Fibroblast of skin of left biceps (primary cell): ENCODE measurements around the gene UNC13C.
"Not testable (repeated sequence)": the region's sequence is repeated elsewhere in the genome, so short reads cannot be mapped to it uniquely, and the experiment has no call there.

Experiments used
- DNase-seq, 2 experiments: peaks; one replicate each; pipeline ENCODE4 v3.0.0-alpha.2; 2013; ENCODE audit warnings: low read depth in 2 of 2

The UNC13C gene

DNA sequence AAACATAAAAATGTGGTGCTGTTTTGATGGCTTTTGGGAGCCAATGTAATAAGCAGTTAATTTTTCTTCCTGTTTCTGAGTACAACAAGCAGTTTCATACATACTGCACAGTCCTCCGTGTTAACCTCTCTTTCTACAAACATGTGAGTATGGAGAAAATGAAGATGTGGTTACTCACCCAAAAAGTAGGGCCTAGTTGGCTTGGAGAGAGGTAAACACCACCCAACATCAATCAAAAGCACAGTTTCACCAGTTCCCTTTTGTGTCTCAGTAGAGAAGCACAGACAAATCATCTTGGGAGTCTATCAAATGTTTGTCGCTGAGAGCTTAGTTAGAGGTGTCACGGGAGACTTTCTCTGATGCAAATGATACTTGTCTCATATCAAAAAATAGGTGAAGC, 320.2 kb downstream of the UNC13C start:
- no peak for DNase-seq

DNA sequence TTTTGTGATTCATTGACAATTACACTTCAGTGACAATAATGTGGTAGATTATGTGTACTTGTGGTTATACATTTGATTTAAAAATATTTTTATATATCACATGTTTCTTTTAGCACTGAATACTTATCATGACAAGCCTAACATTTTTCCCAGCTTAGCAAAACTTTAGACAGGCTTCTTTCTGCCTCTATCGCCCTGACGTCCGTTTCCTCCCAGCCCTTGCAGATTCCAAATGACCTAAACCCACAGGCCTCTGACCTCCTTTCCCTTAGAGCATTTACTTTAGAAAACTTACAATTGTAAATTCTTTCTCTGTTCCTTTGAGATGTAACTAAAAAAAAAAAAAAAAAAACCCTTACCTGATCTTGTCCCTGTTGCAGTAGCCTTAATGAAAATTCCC, 326.1 kb downstream of the UNC13C start:
- DNase-seq = no peak

DNA sequence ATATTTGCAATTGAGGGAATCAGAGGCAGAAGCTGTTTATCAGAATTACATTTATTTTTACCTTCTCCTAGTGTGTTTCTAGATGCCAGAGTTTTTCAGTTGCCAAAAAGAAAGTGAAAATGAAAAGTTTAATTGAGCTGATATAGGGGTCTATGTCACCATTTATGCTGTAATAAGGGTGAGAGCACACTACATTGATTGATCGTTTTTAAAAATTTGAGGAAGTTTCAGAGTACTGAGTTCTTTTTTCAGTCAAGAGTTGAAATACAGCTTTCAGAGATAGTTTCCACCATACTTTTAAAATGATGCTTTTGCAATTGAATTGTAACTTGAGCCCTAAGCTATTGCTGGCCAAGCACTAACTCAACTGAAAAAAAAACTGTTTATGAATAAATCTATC, 326.9 kb downstream of the UNC13C start:
- no peak for DNase-seq

DNA sequence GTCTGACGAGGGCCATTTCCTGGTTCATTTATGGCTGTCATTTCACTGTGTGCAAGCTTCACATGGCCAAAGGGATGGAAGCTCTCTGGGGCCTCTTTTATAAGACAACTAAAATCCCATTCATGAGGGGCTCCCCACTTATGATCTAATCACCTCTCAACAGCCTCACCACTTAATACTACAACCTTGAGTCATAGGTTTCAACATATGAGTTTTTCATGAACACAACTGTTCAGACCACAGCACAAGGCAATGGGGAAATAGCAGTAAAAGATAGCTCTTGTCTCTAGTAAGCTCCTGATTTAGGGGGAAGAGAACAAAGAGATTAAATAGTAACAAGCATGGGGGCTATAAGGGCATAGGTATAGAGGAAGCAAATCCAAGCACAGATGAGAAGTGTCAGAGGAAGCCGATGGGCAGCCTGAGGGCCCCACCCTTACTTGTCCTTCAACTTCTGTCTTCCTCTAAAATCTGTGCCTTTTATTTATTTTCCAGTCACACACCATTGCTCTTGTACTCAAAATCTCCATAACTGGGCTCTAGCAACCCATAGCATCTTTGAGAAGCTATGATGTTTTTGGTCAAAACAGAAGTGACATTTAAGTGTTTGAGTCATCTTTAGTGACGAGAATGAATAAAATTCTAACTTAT, 329.1 kb downstream of the UNC13C start:
- DNase-seq = no peak

DNA sequence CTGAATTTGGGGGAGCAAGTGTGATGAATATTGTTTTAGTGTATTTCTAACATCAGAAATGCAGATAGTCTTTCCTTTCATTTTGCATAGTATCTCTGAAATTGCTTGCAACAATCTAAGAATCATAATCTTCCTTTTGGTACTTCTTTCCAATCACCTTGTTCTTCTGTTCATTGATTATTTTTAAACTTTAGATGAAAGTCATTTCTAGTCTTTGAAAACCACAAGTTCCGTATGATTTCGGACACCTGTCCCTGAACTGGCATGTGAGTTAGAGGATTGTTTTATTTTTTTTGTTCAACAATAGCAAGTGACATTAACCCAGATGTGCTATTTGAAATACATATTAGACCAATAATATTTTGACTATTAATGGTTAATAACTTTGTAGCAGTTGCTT, 329.7 kb downstream of the UNC13C start:
- DNase-seq = no peak

DNA sequence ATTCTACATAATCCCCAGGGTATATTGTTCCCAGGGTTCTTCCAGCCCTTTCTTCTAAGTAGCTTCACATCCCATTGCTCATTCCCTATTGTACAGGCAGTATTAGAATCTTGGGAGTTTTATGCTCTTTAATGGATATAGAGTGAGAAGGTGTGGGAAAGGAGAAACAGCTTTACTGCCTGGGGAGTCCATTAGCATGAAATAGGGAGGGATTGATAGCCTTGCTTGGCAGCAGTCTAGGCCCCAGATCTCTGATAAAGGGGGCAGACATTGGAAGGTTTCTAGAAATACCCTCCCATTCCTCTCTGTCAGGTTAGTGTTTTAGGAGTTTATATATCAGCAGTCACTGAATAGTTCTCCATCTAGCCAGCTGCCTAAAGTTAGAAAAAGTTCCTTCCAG, 334.3 kb downstream of the UNC13C start:
- DNase-seq = no peak

DNA sequence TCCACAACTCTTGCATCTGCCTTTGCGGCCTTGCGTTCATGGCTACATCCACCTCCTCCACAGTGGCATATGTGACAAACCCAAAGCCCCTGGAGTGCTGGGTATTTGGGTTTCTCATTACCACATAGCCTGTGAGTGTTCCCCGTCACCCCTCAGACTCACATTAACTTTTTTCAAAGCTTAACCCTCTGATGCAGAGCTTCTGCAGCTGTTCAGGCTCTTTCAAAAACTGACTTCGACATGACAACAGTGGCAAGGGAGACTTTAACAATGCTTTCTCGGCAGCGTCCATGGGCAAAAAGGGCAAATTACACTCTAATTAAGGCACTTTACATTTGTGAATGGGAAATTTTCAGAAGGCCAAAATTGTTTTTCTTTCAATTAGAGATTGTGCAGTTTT, 343.2 kb downstream of the UNC13C start:
- DNase-seq = no peak

DNA sequence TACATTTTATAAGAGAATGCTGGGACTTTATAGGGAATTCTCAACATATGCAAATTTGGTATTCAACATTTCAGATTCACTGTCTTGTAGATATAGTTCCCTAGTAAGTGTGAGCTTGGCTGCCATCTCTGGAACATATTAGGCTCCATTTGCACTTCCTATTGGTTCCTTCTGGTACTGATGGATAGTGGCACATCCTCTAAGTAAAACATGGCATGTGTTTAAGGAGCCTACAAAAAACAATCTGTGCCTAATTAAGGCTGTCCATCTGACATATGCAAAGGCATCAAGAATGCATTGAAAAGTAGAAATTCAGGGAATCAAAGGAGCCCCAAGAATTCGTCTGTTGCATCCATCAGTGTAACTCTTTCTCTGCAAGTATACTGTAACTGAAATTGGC, 344.1 kb downstream of the UNC13C start:
- DNase-seq = no peak

DNA sequence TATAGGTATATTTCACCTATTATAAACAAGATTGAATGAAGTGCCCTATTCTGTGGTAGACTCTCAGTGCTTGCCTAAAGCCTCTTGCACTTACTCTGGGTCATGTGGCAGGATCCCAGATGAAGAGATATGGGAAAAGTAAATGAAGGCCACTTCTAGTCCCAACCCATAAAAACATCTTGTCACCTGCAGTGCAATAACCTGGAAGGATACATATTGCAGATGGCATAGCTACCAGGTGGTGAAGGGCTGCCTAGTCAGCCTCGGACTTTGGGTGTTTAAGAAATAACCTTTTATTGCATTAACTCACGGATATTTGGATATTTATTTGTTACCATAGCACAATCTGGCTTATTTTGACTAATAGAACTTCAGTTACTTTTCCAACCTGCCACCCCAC, 367.1 kb downstream of the UNC13C start:
- no peak for DNase-seq

DNA sequence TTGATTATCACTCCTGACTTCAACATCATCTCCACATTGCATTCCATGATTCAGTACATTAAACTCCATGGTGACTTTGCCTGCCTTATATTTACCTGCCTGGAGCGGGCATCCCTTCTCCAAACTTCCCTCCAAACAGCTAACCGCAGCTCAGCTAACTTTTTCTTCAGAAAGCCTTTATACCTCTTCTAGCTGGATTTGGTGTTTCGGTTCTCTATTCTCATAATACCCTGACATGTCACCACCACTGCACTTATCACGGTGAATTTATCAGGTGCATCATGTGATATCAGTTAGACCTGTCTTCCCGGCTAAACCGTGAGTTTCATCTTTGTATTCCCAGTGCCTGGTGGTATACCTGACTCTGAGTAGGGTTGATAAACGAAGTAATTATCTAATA, 367.6 kb downstream of the UNC13C start:
- no peak for DNase-seq

DNA sequence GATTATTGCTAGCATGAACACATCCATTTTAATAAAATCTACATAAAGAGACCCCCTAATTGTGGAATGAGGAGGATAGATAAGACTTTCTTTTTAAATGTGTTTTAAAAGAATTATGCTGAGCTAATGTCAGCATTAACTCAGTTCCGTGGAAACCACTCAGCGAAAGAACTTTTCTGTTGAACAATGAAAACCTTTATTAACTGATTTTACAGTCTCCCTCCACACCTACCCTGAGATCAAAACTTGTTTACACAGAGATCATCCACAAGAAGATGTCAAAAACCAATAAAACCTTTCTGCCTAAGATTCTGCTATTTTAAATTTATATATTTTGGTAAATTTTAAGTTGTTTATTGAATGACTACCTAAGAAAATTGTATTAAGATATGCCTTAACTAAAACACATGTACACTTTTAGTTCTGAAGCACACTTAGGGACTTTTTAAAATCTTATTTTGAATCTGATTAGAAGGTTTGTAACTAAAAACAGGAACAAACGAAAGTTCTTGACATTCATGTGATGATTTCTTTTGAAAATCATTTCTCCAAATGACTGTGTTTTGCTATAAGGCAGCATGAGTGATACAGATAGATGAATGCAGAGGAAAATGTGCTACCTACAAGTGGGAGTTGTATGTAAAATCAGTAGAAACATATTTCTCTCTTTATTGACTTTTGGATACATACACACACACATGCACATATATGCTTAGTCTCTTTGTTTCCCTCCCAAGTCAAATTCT, 369.0 kb downstream of the UNC13C start:
- no peak for DNase-seq

DNA sequence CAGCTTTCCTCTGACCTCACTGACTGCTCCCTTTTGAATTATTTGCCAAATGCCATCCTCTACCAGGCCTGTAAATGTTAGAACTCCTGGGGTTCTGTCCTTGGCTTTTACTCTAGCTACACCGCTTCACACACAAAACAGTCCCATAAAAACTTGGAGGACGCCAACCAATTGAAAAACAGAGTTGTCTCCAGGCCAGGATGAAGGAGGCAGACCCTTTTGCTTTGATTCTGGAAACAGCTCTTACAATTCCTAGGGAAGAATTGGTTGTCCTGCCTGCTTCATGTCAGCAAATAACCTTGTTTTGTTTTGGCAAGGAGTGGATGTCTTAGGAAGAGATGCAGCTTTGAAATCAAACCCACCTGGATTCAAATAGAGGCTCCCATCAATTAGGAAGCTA, 375.5 kb downstream of the UNC13C start:
- no peak for DNase-seq

DNA sequence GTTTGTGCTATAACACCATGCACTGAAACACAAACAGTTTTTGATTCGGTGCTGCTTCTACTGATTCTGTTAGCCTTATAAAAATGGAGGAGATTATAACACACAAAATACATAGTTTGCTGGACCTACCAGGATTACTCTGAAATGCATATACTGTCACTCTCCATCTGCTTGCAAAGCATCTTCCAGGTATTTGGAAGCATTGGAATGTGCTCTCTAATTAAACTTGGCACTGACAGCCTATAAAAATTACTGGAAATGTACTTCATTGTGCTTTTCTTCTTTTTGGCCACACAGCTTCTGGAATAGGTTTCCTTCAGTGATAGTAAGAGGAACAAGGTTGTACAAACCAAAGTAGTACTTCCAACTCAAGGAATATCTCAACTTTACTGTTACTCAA, 376.1 kb downstream of the UNC13C start:
- no peak for DNase-seq

DNA sequence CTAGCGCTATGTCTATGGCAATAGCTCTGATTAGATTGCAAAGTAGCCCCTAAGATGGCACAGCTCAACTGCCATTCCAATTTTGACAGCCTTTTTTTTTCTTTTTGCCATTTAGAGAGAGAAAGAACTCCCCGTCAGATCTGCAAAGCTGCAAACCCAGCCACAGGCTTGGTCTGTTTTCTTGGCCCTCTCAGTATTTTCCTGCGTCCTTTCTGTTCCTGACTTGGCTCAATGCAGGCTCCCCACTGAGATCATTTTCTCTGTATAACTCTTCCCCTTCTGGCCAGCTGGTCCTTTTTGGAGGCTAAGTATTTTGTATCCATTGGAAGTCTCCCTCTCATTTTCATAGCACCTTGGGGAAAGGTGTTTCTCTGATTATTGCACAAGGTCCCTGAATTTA, 386.7 kb downstream of the UNC13C start:
- no peak for DNase-seq

DNA sequence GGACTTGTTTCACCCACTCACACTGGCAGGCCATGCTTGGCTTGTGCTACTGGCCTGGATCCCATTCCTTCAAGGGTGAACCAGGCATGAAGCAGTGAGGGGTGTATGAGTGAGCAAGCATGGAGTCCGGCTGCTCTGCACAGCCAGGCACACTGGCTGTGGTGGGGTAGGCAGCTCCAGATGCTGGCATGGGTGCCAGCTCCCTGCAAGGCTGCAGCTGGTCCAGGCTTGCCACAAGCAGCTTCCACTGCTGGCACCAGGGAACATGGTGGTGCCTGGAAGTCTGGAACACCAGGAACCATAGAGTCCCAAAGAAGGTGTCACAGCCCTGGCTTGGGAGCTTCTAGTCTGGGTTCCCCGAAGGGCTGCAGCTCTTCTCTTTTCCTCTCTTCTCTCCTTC, 395.1 kb downstream of the UNC13C start:
- no peak for DNase-seq

DNA sequence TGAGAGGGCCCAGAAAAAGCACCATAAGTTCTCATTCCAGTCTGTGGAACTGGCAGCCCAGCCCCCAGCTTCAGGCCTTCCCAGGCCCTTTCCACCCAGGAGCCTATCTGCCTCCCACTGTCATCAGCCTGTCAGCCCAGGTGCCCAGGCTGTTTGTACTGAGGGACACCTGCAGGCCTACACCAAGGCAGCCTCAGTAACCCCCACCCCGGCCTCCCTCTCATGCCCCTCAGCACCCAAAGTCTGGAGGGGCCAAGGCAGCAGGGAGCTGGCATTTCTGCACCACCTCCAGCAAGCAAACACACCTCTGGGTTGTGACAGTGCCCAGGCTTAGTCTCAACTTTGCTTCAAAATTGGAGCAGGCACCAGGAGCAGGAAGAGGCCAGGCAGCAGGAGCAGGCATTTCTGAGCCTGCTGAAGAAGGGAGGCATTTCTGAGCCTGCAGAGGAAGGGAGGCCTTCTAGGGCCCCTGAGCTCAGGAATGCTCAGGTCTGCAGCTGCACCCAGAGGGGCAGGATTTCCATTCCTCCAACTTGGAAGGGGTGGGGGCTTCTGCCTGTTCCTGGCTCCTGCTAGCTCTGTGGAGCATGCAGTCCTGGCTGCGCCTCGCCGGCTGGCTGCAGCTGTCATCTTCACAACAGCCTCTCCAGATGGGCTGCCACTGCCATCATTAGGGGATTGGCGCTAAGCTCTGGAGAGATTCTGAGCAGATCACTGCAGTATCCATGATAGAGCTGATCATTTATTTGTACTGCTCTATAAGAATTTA, 396.1 kb downstream of the UNC13C start:
- no peak for DNase-seq

DNA sequence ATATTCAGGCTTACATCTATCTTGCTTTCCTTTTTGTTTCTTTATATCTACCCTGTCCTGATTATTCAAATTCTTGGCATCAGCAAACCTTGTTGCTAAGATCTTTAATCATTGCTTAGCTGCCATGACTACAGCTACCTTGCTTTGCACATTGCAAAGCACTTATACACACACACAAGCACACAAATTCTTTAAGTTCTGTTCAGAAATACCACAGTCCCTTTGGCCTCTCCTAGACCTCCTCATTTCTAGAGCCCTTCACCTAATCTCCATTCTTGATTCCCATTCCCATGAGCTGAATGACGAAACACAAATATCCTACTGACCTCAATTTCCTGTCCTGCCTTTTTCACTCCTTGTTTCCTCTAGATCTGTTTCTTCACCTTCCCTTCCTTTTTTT, 409.6 kb downstream of the UNC13C start:
- DNase-seq = no peak

DNA sequence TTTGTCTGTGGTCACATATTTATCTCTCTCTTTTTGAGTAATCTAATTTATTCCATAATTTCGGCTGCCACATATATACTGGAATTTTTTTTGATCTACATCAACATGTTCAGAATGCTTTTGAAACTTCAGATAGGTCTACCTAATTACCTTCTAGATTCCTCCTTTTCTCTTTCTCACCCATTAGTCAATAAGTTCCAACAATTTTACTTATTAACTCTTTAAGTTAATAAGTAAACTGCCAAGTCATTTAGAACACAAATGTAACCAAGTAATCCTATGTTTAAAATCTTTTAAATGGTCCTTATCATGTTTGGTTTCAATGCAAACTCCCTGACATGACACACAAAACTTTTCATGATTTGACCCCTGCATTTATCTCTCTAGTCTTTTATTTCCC, 410.5 kb downstream of the UNC13C start:
- no peak for DNase-seq

DNA sequence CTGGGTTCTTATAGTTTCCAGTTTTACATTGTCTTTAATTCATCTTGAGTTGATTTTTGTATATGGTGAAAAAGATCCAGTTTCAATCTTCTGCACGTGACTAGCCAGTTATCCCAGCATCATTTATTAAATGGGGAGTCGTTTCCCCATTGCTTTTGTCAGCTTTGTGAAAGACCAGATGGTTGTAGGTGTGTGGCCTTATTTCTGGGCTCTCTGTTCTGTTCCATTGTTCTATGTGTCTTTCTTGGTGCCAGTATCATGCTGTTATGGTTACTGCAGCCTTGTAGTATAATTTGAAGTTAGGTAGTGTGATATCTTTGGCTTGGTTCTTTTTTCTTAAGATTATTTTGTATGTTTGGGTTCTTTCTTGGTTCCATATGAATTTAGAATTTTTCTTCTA, 432.2 kb downstream of the UNC13C start:
- DNase-seq = no peak

DNA sequence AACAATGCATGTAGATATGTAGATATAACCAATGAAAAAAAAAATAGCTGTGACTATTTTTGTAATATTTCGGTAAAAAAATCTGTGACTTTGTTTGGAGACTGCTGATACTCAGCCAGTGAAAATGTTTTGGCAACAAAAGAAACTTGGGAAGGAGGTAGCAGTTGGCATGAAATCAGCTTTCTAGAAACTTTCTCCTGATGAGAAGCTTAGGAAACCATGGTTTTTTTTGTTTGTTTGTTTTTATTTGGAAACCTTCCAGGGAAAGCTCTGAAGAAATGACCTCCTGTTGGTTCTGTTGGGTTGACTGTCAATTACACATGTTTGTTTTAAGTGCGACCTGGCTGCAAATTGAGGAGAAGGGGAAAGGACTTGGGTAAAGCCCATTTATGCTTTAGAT, 445.9 kb downstream of the UNC13C start:
- DNase-seq = no peak

DNA sequence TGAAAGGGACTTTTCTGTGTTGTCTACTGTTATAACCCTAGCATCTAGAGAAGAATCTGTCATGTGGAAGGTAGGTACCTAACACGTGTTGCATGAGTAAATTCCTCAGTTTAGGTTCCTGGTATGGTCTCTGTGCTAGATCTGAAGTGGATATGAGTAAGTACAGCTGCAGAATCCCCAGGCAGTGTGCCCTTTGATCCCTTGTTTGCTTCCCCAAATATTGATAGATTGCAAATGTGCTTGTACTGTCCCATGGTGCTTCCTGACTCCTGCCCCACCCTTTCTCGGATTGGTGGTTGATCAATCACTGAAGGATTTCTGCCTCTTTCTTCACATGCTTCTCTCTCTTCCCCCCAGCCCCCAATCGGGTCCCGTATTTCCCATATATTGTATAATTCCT, 450.4 kb downstream of the UNC13C start:
- no peak for DNase-seq

DNA sequence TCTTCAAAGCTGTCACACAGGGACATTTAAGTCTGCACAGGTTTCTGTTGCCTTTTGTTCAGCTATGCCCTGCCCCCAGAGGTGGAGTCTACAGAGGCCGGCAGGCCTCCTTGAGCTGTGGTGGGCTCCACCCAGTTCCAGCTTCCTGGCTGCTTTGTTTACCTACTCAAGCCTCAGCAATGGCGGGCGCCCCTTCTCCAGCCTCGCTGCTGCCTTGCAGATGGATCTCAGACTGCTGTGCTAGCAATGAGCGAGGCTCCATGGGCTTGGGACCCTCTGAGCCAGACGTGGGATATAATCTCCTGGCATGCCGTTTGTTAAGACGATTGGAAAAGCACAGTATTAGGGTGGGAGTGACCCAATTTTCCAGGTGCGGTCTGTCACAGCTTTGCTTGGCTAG, 472.0 kb downstream of the UNC13C start:
- not testable (repeated sequence) for DNase-seq

DNA sequence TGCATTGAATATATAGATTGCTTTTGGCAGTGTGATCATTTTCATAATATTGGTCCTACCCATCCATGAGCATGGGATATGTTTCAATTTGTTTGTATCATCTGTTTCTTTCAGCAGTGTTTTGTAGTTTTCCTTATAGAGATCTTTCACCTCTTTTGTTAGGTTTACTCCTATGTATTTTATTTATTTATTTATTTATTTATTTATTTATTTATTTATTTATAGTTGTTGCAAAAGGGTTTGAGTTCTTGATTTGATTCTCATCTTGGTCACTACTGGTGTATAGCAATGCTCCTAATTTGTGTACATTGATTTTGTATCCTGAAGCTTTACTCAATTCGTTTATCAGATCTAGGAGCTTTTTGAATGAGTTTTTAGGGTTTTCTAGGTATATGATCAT, 478.2 kb downstream of the UNC13C start:
- no peak for DNase-seq
